ENCODE results near the gene KCNQ5.

DNA sequence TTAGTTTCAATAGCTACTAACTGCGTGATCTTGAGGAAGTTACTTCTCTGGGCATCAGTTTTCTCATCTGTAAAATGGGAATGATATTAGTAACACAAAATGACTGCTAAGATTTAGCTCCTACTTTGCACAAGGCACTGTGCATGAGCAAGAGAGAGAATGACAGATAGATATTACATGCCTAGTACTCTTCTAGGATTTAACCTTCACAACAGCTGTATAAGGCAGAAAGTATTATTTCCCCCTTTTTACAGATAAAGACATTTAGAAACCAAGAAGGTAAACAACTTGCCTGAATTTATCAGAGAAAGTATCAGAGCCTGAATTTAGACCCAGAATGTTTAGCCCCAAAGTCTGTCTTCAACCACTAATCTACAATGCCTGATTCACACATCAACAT, 321.8 kb downstream of the KCNQ5 start:
- TF ChIP-seq, protein P1, sequence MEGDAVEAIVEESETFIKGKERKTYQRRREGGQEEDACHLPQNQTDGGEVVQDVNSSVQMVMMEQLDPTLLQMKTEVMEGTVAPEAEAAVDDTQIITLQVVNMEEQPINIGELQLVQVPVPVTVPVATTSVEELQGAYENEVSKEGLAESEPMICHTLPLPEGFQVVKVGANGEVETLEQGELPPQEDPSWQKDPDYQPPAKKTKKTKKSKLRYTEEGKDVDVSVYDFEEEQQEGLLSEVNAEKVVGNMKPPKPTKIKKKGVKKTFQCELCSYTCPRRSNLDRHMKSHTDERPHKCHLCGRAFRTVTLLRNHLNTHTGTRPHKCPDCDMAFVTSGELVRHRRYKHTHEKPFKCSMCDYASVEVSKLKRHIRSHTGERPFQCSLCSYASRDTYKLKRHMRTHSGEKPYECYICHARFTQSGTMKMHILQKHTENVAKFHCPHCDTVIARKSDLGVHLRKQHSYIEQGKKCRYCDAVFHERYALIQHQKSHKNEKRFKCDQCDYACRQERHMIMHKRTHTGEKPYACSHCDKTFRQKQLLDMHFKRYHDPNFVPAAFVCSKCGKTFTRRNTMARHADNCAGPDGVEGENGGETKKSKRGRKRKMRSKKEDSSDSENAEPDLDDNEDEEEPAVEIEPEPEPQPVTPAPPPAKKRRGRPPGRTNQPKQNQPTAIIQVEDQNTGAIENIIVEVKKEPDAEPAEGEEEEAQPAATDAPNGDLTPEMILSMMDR (IDR thresholded peaks at IDR 0.05; ENCODE audit: low read depth, low read length, poor library complexity, severe bottlenecking): no peak
- no peak for TF ChIP-seq EZH2phosphoT487 (IDR thresholded peaks at IDR 0.05; ENCODE audit: borderline replicate concordance, low read length)

All from DOHH2 (cell line).